ENCODE data around the gene NISCH.

The NISCH gene

GRCh38 chr3:52527732-52528585, 72.6 kb downstream of the NISCH start:
- DNase-seq (ENCODE audit: low spot score) = no peak

GRCh38 chr3:52528586-52529375, 73.4 kb downstream of the NISCH start:
- no peak for DNase-seq (ENCODE audit: low spot score)

GRCh38 chr3:52529376-52530333, 74.3 kb downstream of the NISCH start:
- DNase-seq (ENCODE audit: low spot score) = no peak

- no peak for DNase-seq (ENCODE audit: low spot score)
Measured at GRCh38 chr3:52530918-52531826, 75.8 kb downstream of the NISCH start.

DNA sequence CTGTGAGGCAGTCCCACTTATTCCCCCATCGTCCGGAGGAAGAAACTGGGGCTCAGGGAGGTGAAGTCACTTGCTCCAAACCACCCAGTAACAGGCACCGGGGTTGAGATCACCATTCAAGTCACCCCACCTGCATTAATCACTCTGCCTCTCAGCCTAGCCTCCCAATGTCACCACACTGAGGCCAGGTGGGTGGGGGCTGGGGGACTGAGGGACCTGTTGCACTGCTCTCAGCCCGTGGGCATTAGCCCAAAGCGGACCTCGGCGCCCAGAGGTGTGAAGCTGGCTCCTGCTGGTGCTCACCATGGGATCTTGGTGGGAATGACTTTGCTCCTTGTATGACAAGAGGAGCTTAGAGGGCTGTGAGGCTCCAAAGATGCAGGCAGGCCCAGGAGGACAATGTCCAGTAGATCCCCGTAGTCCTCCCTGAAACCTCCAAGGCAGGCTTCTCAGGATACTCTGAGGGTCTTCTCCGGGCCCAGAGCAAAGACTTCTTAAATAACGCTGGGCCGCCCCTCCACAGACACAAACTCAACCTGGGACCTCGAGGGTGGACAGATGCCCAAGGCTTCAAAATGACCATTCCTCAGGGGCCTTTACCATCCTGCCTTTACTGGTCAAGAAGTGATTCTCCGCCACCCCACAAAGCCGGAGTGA, 76.6 kb downstream of the NISCH start:
- DNase-seq (ENCODE audit: low spot score) = no peak

DNA sequence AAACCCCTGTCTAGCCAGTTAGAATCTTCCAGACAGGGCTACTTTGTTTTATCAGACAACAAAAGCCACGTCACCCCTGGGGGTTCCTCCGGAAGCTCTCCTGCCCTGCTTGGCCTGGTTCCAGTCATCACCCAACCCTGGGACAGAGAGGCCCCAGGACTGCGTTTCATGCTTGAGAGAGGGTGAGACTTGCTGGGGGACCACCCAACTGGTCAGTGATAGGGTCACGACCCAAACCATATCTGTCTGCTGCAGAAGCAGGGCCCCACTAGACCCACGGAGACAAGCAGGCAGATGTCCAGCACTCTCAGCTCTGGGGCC, 77.1 kb downstream of the NISCH start:
- no peak for DNase-seq (ENCODE audit: low spot score)

GRCh38 chr3:52532838-52533622, 77.6 kb downstream of the NISCH start:
- peak; percentile 44 for DNase-seq (ENCODE audit: low spot score)

- DNase-seq (ENCODE audit: low spot score) = peak; percentile 93
Measured at GRCh38 chr3:52533623-52534280, 78.3 kb downstream of the NISCH start, which contains the start of gene NT5DC2. Gene NT5DC2 (minus strand): TSS chr3:52533857. CDS start chr3:52533737, 120 bp downstream.

DNA sequence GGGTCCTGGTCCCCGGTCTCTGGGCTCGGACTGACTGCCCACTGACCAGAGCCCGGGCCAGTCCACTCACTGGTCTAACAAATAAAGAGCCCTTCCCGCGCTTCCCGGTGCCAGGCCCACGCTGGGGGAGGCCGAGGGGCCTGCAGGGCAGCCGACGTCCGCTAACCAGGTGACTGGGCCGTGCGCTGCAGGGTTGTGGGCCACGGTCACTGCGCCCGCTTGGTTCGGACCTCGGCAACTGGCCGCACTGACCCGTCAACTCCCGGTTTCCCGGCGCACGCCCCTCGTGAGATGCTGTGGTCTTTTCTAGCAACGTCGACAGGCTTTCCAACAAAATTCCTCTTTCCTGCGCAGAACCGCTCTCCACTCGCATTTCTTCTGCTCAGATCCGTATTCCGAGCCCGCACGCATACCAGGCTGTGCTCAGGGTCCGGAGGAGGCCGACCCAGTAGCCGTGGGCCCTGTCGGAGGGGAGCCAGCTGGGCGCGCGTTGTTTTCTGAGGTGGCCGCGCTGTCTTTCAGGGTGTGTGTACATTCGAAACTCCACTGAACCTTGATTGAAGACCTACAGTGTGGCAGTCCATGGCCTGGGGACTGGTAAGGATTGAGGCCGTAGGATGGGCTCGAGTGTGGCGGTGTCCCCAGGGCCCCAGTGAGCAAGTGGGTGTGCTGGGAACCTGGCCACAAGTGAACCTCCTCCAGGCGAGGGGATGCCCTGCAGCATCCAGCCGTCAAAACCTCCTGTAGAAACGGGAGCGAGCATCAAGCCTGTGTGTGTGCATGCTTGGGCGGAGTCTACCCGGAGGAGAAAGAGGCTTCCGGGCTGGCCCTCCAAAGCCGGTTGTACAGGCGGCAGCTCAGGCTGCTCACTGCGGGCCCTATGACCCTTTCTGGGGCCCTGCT, 79.1 kb downstream of the NISCH start:
- DNase-seq (ENCODE audit: low spot score) = peak; percentile 61

GRCh38 chr3:52535411-52536111, 80.2 kb downstream of the NISCH start:
- no peak for DNase-seq (ENCODE audit: low spot score)

GRCh38 chr3:52536112-52536368, 80.6 kb downstream of the NISCH start:
- no peak for DNase-seq (ENCODE audit: low spot score)

- DNase-seq (ENCODE audit: low spot score) = peak; percentile 100
Measured at GRCh38 chr3:52536369-52537164, 81.2 kb downstream of the NISCH start, which contains the start of gene UQCC5. Gene UQCC5 (plus strand): TSS chr3:52536605. CDS start chr3:52536756, 151 bp downstream.

DNA sequence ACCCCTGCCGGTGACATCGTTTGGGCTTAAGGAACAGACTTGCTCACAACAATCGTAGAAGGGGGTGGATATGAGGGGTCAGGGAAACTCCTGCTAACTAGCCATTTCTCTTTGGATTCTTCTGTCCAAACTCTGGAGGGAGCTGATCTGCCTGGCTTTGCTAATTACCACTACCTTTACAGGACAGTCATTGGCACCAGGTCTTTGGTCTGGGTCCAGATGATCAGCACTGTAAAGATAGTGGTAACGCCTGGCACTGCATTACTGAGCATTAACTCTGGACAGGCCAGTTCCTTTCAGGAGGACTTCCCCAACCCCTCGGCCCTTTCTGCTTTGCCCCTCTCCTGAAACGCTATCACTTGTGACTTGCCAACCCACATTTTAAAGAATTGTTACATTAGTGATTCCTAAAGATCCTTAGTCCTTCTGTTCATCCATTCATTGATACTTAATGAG, 81.8 kb downstream of the NISCH start:
- no peak for DNase-seq (ENCODE audit: low spot score)

- DNase-seq (ENCODE audit: low spot score) = no peak
Measured at GRCh38 chr3:52537726-52538421, 82.5 kb downstream of the NISCH start.

GRCh38 chr3:52539010-52539653, 83.7 kb downstream of the NISCH start:
- no peak for DNase-seq (ENCODE audit: low spot score)

All from AG08395 (cell line).